ENCODE measurements around the gene TRIM49C.
"Not testable (repeated sequence)": the region's sequence is repeated elsewhere in the genome, so short reads cannot be mapped to it uniquely, and the experiment has no call there.

- TF ChIP-seq HOXA7 (CRISPR knock-in tag; IDR thresholded peaks at IDR 0.05); NFE2L2 (conservative IDR thresholded peaks at IDR 0.05; ENCODE audit: low read length); POLR2A (IDR thresholded peaks at IDR 0.05; ENCODE audit: low read length); KDM1A (IDR thresholded peaks at IDR 0.05; ENCODE audit: low read depth): not testable (repeated sequence)
Observed at GRCh38 chr11:90051591-90052209, 20.8 kb downstream of the TRIM49C start.
